Measurements from ENCODE around the gene PLCE1.

DNA sequence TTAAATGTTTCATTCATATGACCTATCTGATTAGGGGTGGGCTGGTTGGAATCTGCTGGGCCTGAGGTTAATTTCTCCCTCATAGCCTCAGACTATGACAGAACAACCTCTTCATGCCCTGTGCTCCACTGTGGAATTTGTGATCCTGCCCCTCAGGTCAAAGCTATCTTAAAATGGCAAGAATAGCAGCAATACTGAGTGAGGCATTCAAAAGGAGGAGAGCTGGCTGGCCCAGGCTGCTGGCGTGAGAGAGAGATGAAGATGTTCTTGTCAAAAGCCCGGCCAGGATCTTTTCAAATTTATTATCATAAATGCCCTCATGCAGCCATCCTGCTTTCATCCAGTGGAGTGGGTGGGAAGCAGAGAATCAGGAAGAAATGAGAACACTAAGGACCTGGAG, 41.8 kb upstream of the PLCE1 start:
- TF ChIP-seq EZH2 (IDR thresholded peaks at IDR 0.05; ENCODE audit: borderline replicate concordance, control insufficient read depth, low read depth, low read length): no peak
- no peak for TF ChIP-seq REST (IDR thresholded peaks at IDR 0.05; ENCODE audit: low read depth, low read length)
- TF ChIP-seq, protein P1, sequence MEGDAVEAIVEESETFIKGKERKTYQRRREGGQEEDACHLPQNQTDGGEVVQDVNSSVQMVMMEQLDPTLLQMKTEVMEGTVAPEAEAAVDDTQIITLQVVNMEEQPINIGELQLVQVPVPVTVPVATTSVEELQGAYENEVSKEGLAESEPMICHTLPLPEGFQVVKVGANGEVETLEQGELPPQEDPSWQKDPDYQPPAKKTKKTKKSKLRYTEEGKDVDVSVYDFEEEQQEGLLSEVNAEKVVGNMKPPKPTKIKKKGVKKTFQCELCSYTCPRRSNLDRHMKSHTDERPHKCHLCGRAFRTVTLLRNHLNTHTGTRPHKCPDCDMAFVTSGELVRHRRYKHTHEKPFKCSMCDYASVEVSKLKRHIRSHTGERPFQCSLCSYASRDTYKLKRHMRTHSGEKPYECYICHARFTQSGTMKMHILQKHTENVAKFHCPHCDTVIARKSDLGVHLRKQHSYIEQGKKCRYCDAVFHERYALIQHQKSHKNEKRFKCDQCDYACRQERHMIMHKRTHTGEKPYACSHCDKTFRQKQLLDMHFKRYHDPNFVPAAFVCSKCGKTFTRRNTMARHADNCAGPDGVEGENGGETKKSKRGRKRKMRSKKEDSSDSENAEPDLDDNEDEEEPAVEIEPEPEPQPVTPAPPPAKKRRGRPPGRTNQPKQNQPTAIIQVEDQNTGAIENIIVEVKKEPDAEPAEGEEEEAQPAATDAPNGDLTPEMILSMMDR (IDR thresholded peaks at IDR 0.05 in 2 of 3, conservative IDR thresholded peaks at IDR 0.05 in 1 of 3; ENCODE audit: control insufficient read depth in 2 of 3, extremely low read depth in 1 of 3, insufficient read depth in 1 of 3, low read depth in 3 of 3, low read length in 3 of 3): no peak
- no peak for TF ChIP-seq HCFC1 (IDR thresholded peaks at IDR 0.05; ENCODE audit: low read length)
- TF ChIP-seq ATF3 (IDR thresholded peaks at IDR 0.05; ENCODE audit: borderline replicate concordance, extremely low read depth, low read depth, low read length): no peak
- no peak for TF ChIP-seq IKZF1 (conservative IDR thresholded peaks at IDR 0.05)

Measured in GM12878 (cell line).